OCI-M1 (cell line): ENCODE measurements around the gene SLC22A24.
"Not testable (repeated sequence)": the region's sequence is repeated elsewhere in the genome, so short reads cannot be mapped to it uniquely, and the experiment has no call there.

ENCODE experiments used
- DNase-seq: peaks from one replicate; lab custom pipeline; 2025; lab: John Stamatoyannopoulos, UW

The SLC22A24 gene

GRCh38 chr11:63144121-63144520, at the start of gene SLC22A24:
Gene SLC22A24 (minus strand): TSS chr11:63144221. CDS start chr11:63143779, 442 bp downstream.
- no peak for DNase-seq

- no peak for DNase-seq
Observed at GRCh38 chr11:63180536-63180935, 36.5 kb upstream of the SLC22A24 start.

- no peak for DNase-seq
Observed at GRCh38 chr11:63179432-63180041, 35.5 kb upstream of the SLC22A24 start.

- DNase-seq, result no peak
Observed at GRCh38 chr11:63177872-63178271, 33.9 kb upstream of the SLC22A24 start.

- DNase-seq, result no peak
Observed at GRCh38 chr11:63165706-63166310, 21.8 kb upstream of the SLC22A24 start.

- no peak for DNase-seq
Observed at GRCh38 chr11:63155794-63156193, 11.8 kb upstream of the SLC22A24 start.

- no peak for DNase-seq
Observed at GRCh38 chr11:63146581-63146980, 2.6 kb upstream of the SLC22A24 start.

GRCh38 chr11:63142459-63142858, 1.6 kb downstream of the SLC22A24 start:
- DNase-seq, result peak; percentile 2

GRCh38 chr11:63132985-63133775, 10.8 kb downstream of the SLC22A24 start:
- DNase-seq, result no peak

- no peak for DNase-seq
Observed at GRCh38 chr11:63099555-63099954, 44.5 kb downstream of the SLC22A24 start.

- no peak for DNase-seq
Observed at GRCh38 chr11:63080682-63081081, 63.3 kb downstream of the SLC22A24 start.

- not testable (repeated sequence) for DNase-seq
Observed at GRCh38 chr11:63046203-63046602, 97.8 kb downstream of the SLC22A24 start.

GRCh38 chr11:63042596-63042995, 101.4 kb downstream of the SLC22A24 start:
- DNase-seq, result no peak

- no peak for DNase-seq
Observed at GRCh38 chr11:63032457-63032856, 111.6 kb downstream of the SLC22A24 start.
